Mesendoderm (in vitro differentiated cells): ENCODE data around the gene MAP1B.

ENCODE experiments used
- DNase-seq: peaks from one replicate; pipeline ENCODE4 v3.0.0; 2013
- H2AK5ac ChIP-seq: 2 replicates; pipeline ENCODE4 v1.6.1; 2013; ENCODE audit warnings: low read length, inconsistent platforms
- H2BK120ac ChIP-seq: 2 replicates; pipeline ENCODE4 v1.6.1; 2013; ENCODE audit warnings: low read depth, mild to moderate bottlenecking, low read length, moderate library complexity, mixed read lengths
- H2BK15ac ChIP-seq: replicated peaks from 2 replicates; pipeline ENCODE4 v1.6.1; 2013; ENCODE audit warnings: low read depth, mild to moderate bottlenecking, moderate library complexity
- H2BK5ac ChIP-seq: 2 replicates; pipeline ENCODE4 v1.6.1; 2013; ENCODE audit warnings: low read length, inconsistent platforms
- H3K18ac ChIP-seq: 2 replicates; pipeline ENCODE4 v1.6.1; 2013; ENCODE audit warnings: mild to moderate bottlenecking, low read length, mixed read lengths
- H3K23ac ChIP-seq: one replicate; pipeline ENCODE4 v1.6.1; 2013; ENCODE audit warnings: low read length
- H3K27ac ChIP-seq: 2 replicates; pipeline ENCODE4 v1.5.1; 2013; ENCODE audit warnings: low read depth, mild to moderate bottlenecking, inconsistent platforms, low read length, moderate library complexity
- H3K27me3 ChIP-seq: 2 replicates; pipeline ENCODE4 v1.6.1; 2013; ENCODE audit warnings: low read length, control low read depth, mild to moderate bottlenecking, inconsistent platforms; ENCODE audit not compliant: insufficient read depth, poor library complexity
- H3K36me3 ChIP-seq: 2 replicates; pipeline ENCODE4 v1.6.1; 2013; ENCODE audit warnings: low read length, inconsistent platforms; ENCODE audit not compliant: control insufficient read depth, insufficient read depth
- H3K4ac ChIP-seq: one replicate; pipeline ENCODE4 v1.6.1; 2013; ENCODE audit warnings: low read depth, mild to moderate bottlenecking, low read length, moderate library complexity
- H3K4me1 ChIP-seq: 2 replicates; pipeline ENCODE4 v1.6.1; 2013; ENCODE audit warnings: low read depth, low read length, inconsistent platforms; ENCODE audit not compliant: control insufficient read depth
- H3K4me2 ChIP-seq: 2 replicates; pipeline ENCODE4 v1.6.1; 2013; ENCODE audit warnings: low read length
- H3K4me3 ChIP-seq: 2 replicates; pipeline ENCODE4 v1.5.1; 2013; ENCODE audit warnings: mild to moderate bottlenecking, low read length
- H3K56ac ChIP-seq: one replicate; pipeline ENCODE4 v1.6.1; 2013; ENCODE audit warnings: low read length
- H3K79me1 ChIP-seq: 2 replicates; pipeline ENCODE4 v1.6.1; 2013; ENCODE audit warnings: low read length, inconsistent platforms
- H3K79me2 ChIP-seq: 2 replicates; pipeline ENCODE4 v1.6.1; 2013; ENCODE audit warnings: mild to moderate bottlenecking, low read length; ENCODE audit not compliant: control insufficient read depth, insufficient read depth
- H3K9ac ChIP-seq: 2 replicates; pipeline ENCODE4 v1.6.1; 2013; ENCODE audit warnings: low read length, inconsistent platforms
- H4K5ac ChIP-seq: one replicate; pipeline ENCODE4 v1.6.1; 2013; ENCODE audit warnings: low read length
- H4K8ac ChIP-seq: one replicate; pipeline ENCODE4 v1.6.1; 2013; ENCODE audit warnings: low read depth, mild to moderate bottlenecking, control low read depth, low read length, moderate library complexity
- WGBS: extraction: QIAGEN DNeasy Blood & Tissue Kit; methylation state at CpG from one replicate; pipeline ENCODE4 v1.1.7; 2013; ENCODE audit warnings: low lambda C conversion rate, missing lambda C conversion rate; ENCODE audit not compliant: insufficient coverage; ENCODE audit errors: extremely low coverage; 5-methylcytosine and 5-hydroxymethylcytosine counted together

MAP1B gene

GRCh38 chr5:72145348-72145747 lies 38.1 kb downstream of the MAP1B start:
- Histone ChIP-seq H4K5ac (no peak overlapping the region), H3K4me2 (no peak overlapping the region), H3K4me1 (no peaks in the 10 kb centered on the region), H3K23ac (no peak overlapping the region), H2BK15ac (no peak overlapping the region), H3K27ac (no peak overlapping the region), H4K8ac (no peak overlapping the region), H2BK5ac (no peak overlapping the region), H2BK120ac (no peak overlapping the region), H3K56ac (no peak overlapping the region), H2AK5ac (no peak overlapping the region), H3K79me2 (peaks cover 7% of the 10 kb centered on the region), H3K27me3 (no peaks in the 10 kb centered on the region), H3K79me1 (peaks cover 19% of the 10 kb centered on the region), H3K18ac (no peak overlapping the region), H3K36me3 (peaks cover 1% of the 10 kb centered on the region), H3K9ac (no peak overlapping the region), H3K4ac (no peak overlapping the region), H3K4me3 (no peak overlapping the region)
- no peak for DNase-seq
- no CpG with 5 or more reads among the region's 1 CpG for WGBS

GRCh38 chr5:72146056-72146455 lies 38.8 kb downstream of the MAP1B start:
- H4K8ac ChIP-seq: no peak overlapping the region
- no peak overlapping the region for H3K23ac ChIP-seq
- no peak overlapping the region for H2AK5ac ChIP-seq
- peaks cover 1% of the 10 kb centered on the region for H3K36me3 ChIP-seq
- no peak overlapping the region for H3K4me3 ChIP-seq
- H3K9ac ChIP-seq: no peak overlapping the region
- H2BK120ac ChIP-seq: no peak overlapping the region
- H3K27me3 ChIP-seq: no peaks in the 10 kb centered on the region
- peaks cover 20% of the 10 kb centered on the region for H3K79me1 ChIP-seq
- no peak overlapping the region for H3K4ac ChIP-seq
- no peak overlapping the region for H3K56ac ChIP-seq
- H3K27ac ChIP-seq: no peak overlapping the region
- no peak overlapping the region for H2BK5ac ChIP-seq
- no peak for DNase-seq
- H3K4me2 ChIP-seq: no peak overlapping the region
- no peak overlapping the region for H4K5ac ChIP-seq
- no peak overlapping the region for H2BK15ac ChIP-seq
- H3K4me1 ChIP-seq: no peaks in the 10 kb centered on the region
- H3K18ac ChIP-seq: no peak overlapping the region
- H3K79me2 ChIP-seq: peaks cover 7% of the 10 kb centered on the region
- no CpG with 5 or more reads among the region's 3 CpGs for WGBS

- H3K4ac ChIP-seq: no peak overlapping the region
- no peak overlapping the region for H3K4me3 ChIP-seq
- no peak overlapping the region for H4K5ac ChIP-seq
- H3K9ac ChIP-seq: no peak overlapping the region
- H3K56ac ChIP-seq: no peak overlapping the region
- H2BK15ac ChIP-seq: no peak overlapping the region
- DNase-seq: no peak
- H3K23ac ChIP-seq: no peak overlapping the region
- no peak overlapping the region for H4K8ac ChIP-seq
- no peak overlapping the region for H3K18ac ChIP-seq
- no peaks in the 10 kb centered on the region for H3K27me3 ChIP-seq
- no peak overlapping the region for H2AK5ac ChIP-seq
- peaks cover 17% of the 10 kb centered on the region for H3K79me1 ChIP-seq
- H2BK5ac ChIP-seq: no peak overlapping the region
- no peak overlapping the region for H3K4me2 ChIP-seq
- no peaks in the 10 kb centered on the region for H3K36me3 ChIP-seq
- H3K79me2 ChIP-seq: peaks cover 6% of the 10 kb centered on the region
- no CpG with 5 or more reads among the region's 4 CpGs for whole genome bisulfite sequencing
- H3K27ac ChIP-seq: no peak overlapping the region
- H3K4me1 ChIP-seq: no peaks in the 10 kb centered on the region
- no peak overlapping the region for H2BK120ac ChIP-seq
Observed at GRCh38 chr5:72147569-72147968, 40.3 kb downstream of the MAP1B start.

- Histone ChIP-seq H4K5ac (no peak overlapping the region), H3K4me2 (no peak overlapping the region), H3K56ac (no peak overlapping the region), H2AK5ac (no peak overlapping the region), H3K27ac (no peak overlapping the region), H2BK5ac (no peak overlapping the region), H2BK15ac (no peak overlapping the region), H3K36me3 (no peaks in the 10 kb centered on the region), H4K8ac (no peak overlapping the region), H3K9ac (no peak overlapping the region), H3K4ac (no peak overlapping the region), H3K4me3 (no peak overlapping the region), H2BK120ac (no peak overlapping the region), H3K18ac (no peak overlapping the region), H3K23ac (no peak overlapping the region), H3K79me1 (peaks cover 19% of the 10 kb centered on the region), H3K27me3 (no peaks in the 10 kb centered on the region), H3K79me2 (peaks cover 7% of the 10 kb centered on the region), H3K4me1 (no peaks in the 10 kb centered on the region)
- WGBS: no CpG with 5 or more reads among the region's 2 CpGs
- DNase-seq: no peak
Observed at GRCh38 chr5:72149742-72150141, 42.5 kb downstream of the MAP1B start.

DNA sequence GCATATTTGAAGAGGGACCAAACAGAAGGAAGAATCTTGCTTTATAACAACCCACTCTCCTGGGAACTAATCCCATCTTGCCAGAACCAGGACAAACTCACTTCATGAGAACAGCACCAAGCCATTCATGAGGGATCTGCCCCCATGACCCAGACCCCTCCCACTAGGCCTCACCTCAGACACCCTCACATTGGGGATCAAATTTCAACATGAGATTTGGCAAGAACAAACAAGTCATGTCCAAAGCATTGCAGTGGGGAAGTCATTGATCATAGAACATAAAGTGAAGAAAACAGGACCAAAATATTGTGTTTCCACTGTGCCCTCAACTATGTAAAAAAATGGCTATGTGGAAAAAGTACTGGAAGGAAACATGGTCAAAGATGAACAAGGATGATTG lies 43.9 kb downstream of the MAP1B start:
- H3K79me2 ChIP-seq: peaks cover 6% of the 10 kb centered on the region
- no peak overlapping the region for H2BK15ac ChIP-seq
- no peak overlapping the region for H3K18ac ChIP-seq
- DNase-seq: no peak
- no peaks in the 10 kb centered on the region for H3K36me3 ChIP-seq
- no peak overlapping the region for H3K9ac ChIP-seq
- no peak overlapping the region for H3K4me3 ChIP-seq
- H3K4me1 ChIP-seq: no peaks in the 10 kb centered on the region
- no peak overlapping the region for H3K4me2 ChIP-seq
- H4K5ac ChIP-seq: no peak overlapping the region
- peaks cover 21% of the 10 kb centered on the region for H3K79me1 ChIP-seq
- H2BK120ac ChIP-seq: no peak overlapping the region
- no peak overlapping the region for H2BK5ac ChIP-seq
- H3K56ac ChIP-seq: no peak overlapping the region
- no peak overlapping the region for H2AK5ac ChIP-seq
- H3K27me3 ChIP-seq: no peaks in the 10 kb centered on the region
- no peak overlapping the region for H3K23ac ChIP-seq
- H4K8ac ChIP-seq: no peak overlapping the region
- H3K27ac ChIP-seq: no peak overlapping the region
- H3K4ac ChIP-seq: no peak overlapping the region

DNA sequence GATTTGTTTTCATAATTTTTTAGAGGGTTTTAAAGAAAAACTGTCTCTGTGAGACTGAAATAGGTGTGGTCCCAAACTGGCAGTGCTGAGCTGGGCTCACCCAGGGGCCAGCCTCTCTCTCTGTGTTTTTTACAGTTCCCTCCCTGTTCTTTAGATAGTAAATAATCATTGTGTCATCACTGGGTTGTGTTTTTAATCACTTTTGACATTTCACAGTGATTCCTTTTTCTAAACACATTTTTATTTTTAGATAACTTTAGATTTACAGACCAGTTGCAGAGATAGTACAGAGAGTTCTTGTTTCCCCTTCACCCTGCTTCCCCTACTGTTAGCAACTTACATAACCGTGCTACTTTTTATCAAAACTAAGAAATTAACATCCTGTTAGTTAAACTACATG lies 44.4 kb downstream of the MAP1B start:
- H3K4me3 ChIP-seq: no peak overlapping the region
- no peak overlapping the region for H3K4ac ChIP-seq
- H3K56ac ChIP-seq: no peak overlapping the region
- WGBS: no CpG with 5 or more reads among the region's 1 CpG
- no peak overlapping the region for H3K4me2 ChIP-seq
- no peak overlapping the region for H3K23ac ChIP-seq
- H2AK5ac ChIP-seq: no peak overlapping the region
- H3K79me1 ChIP-seq: peaks cover 21% of the 10 kb centered on the region
- peaks cover 6% of the 10 kb centered on the region for H3K79me2 ChIP-seq
- no peaks in the 10 kb centered on the region for H3K36me3 ChIP-seq
- no peaks in the 10 kb centered on the region for H3K27me3 ChIP-seq
- H2BK120ac ChIP-seq: no peak overlapping the region
- no peak overlapping the region for H2BK15ac ChIP-seq
- H3K9ac ChIP-seq: no peak overlapping the region
- H2BK5ac ChIP-seq: no peak overlapping the region
- H4K5ac ChIP-seq: no peak overlapping the region
- H4K8ac ChIP-seq: no peak overlapping the region
- no peak for DNase-seq
- no peak overlapping the region for H3K27ac ChIP-seq
- no peaks in the 10 kb centered on the region for H3K4me1 ChIP-seq
- no peak overlapping the region for H3K18ac ChIP-seq
